Fibroblast of the aortic adventitia (primary cell): ENCODE results near the gene TTYH1. TPM values are rescaled to one million over a fixed set of nuclear protein-coding genes. Genes with fewer than 3 reads are reported as not detected.

Experiments used
- DNase-seq: peaks from one replicate; pipeline ENCODE4 v3.0.0-alpha.2; 2010; ENCODE audit warnings: low read depth
- H3K4me3 ChIP-seq: 2 replicates; pipeline ENCODE4 v1.5.1; 2011; ENCODE audit warnings: low read depth, mild to moderate bottlenecking, control low read depth, low read length, moderate library complexity
- CTCF ChIP-seq: IDR thresholded peaks from 2 replicates; pipeline ENCODE4 v1.5.1; 2011; ENCODE audit warnings: mild to moderate bottlenecking, low read length, control low read depth, inconsistent platforms; ENCODE audit not compliant: insufficient read depth
- total RNA-seq: library from RNA; depleted of rRNA; stranded (reverse); fragments of >200 nt; gene quantifications from 2 replicates; pipeline ENCODE4 v1.2.3, GENCODE V29; 2012; ENCODE audit warnings: low replicate concordance

The TTYH1 gene
- total RNA-seq, 1 donor: not detected

GRCh38 chr19:54420383-54421168 is 5.3 kb downstream of the TTYH1 start:
- H3K4me3 ChIP-seq: no peak overlapping the region
- no peak for TF ChIP-seq CTCF
- no peak for DNase-seq

DNA sequence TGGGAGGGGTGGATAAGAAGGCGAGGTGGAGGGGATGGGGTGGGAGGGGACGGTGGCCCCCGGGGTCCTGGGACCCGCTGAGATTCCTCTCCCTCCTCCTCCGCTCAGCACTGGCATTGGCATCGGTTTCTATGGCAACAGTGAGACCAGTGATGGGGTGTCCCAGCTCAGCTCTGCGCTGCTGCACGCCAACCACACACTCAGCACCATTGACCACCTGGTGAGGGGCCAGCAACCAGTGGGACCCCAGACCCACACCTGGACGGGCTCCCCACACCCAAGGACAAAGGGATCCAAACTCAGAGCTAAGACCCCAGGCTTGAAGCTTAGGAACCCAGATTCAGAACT is 5.9 kb downstream of the TTYH1 start:
- no peak for DNase-seq
- TF ChIP-seq CTCF: no peak

DNA sequence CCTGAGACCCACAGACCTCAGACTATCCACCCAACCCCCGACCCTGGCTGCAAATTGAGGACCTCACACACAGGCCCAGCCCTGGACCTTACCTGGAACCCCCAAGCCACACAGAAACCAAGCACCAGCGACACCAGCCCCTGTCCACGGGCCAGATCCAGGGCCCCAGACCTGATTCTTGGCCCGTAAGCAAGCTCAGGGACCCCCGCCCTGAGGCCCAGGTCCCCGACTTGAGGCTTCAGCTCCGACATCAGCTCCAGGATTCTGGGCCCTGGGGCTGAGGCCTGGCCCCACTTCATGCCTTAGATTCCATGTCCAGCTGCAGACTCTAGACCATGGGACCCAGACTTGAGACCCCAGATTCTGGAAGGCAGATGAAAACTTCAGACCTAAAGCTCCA is 6.3 kb downstream of the TTYH1 start:
- no peak overlapping the region for H3K4me3 ChIP-seq
- no peak for DNase-seq
- TF ChIP-seq CTCF: no peak

More for the DNA sequence above, 5.9 kb downstream of the TTYH1 start:
- H3K4me3 ChIP-seq: no peak overlapping the region

- H3K4me3 ChIP-seq: no peak overlapping the region
- TF ChIP-seq CTCF: no peak
- no peak for DNase-seq
Measured at GRCh38 chr19:54422136-54422535, 6.9 kb downstream of the TTYH1 start.

- TF ChIP-seq CTCF: no peak
- no peak overlapping the region for H3K4me3 ChIP-seq
- DNase-seq: no peak
Measured at GRCh38 chr19:54424201-54424600, 8.9 kb downstream of the TTYH1 start.

DNA sequence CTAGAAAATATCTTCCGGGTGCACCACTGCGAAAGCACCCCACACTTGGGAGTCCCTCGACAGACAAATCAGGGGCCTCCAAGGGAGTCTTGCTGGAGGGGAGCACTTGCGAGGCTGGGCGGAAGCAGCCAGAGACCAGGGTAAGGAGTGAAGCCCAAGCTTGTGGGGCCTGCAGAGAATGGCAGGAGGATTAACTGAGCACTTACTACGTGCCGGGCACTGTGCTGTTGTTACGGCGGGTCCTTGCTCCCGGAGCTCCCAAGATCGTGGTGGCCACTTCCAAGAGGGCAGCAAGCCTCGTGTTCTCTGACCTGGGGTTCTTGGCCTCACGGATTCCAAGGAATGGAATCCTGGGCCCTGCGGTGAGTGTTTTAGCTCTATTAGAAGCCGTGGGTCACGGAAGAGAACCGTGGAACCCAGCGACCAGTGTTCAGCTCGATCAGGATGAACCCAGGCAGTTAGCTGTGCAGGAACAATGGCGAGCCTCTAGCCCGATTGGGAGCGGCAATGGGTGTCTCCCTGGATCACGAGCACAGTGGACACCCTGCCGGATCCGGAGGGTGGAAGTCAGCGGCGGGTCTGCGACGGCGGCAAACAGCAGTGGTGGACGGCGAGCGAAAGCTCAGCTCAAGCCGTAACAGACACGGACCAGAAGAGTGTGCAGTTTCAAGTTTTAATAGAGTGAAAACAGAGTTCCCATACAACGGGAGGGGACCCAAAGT is 9.6 kb downstream of the TTYH1 start:
- H3K4me3 ChIP-seq: no peak overlapping the region
- no peak for DNase-seq

More for the DNA sequence above, 9.6 kb downstream of the TTYH1 start:
- TF ChIP-seq CTCF: no peak
